GM12878 (cell line): ENCODE data around the gene CWC27.

ENCODE experiments used
- ATF7 ChIP-seq: fragments of 450-650 bp; IDR thresholded peaks from 2 replicates; pipeline ENCODE4 v1.6.1; 2016; ENCODE audit warnings: low read depth, mild to moderate bottlenecking
- CREB1 ChIP-seq: IDR thresholded peaks from 2 replicates; pipeline ENCODE4 v1.6.1; 2012; ENCODE audit warnings: low read depth, mild to moderate bottlenecking, inconsistent platforms
- POLR2A ChIP-seq: IDR thresholded peaks from 2 replicates; pipeline ENCODE4 v1.6.1; 2011; ENCODE audit warnings: low read depth, mild to moderate bottlenecking, low read length
- POLR2AphosphoS2 ChIP-seq: IDR thresholded peaks from 2 replicates; pipeline ENCODE4 v1.6.1; 2011; ENCODE audit warnings: low read depth, mild to moderate bottlenecking, low read length, improper control_type of control experiment, moderate library complexity
- RAD21 ChIP-seq: IDR thresholded peaks from 2 replicates; pipeline ENCODE4 v1.6.1; 2011; ENCODE audit warnings: mild to moderate bottlenecking, low read depth, low read length, moderate library complexity; ENCODE audit not compliant: insufficient read depth
- RBBP5 ChIP-seq: fragments of 200-600 bp; sonication (generic); conservative IDR thresholded peaks from 2 replicates; pipeline ENCODE4 v1.6.1; 2016
- SP1 ChIP-seq: IDR thresholded peaks from one replicate; pipeline ENCODE4 v1.6.1; 2011; ENCODE audit warnings: low read depth, low read length
- TCF12 ChIP-seq: IDR thresholded peaks from 2 replicates; pipeline ENCODE4 v1.6.1; 2011; ENCODE audit warnings: low read depth, mild to moderate bottlenecking, low read length
- TF ChIP-seq, protein P1 (sequence below), 3 experiments: IDR thresholded peaks in 2 of 3; conservative IDR thresholded peaks in 1 of 3; 2 replicates each; pipeline ENCODE4 v1.5.1; 2011; ENCODE audit warnings: low read depth in 3 of 3, low read length in 3 of 3, mild to moderate bottlenecking in 3 of 3, control low read depth in 2 of 3, moderate library complexity in 2 of 3, inconsistent platforms in 1 of 3, mixed read lengths in 1 of 3; ENCODE audit not compliant: control insufficient read depth in 2 of 3, insufficient read depth in 1 of 3; ENCODE audit errors: extremely low read depth in 1 of 3

DNA sequence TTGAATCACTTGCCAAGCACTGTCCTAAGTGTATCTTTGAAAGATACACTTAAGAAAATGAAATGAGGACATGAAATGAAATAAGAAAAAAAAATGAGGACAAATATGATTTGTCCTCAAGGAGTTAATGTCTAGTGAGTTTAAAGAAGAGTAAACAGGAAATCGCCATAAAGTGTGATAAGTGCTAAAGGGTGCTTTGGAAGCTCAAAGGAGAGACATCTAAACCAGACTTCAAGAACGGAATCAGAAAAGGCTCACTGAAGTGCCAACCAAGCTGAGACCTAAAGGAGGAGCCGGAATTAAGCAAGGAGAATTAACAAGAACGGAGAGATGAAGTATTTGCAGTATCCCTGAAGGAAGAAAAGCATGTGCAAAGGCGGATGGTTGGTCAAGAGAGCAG, 200.8 kb downstream of the CWC27 start:
- TF ChIP-seq TCF12 (no peak), POLR2A (no peak), POLR2AphosphoS2 (no peak), CREB1 (no peak), RAD21 (no peak), ATF7 (no peak), RBBP5 (no peak), SP1 (no peak)
- TF ChIP-seq, protein P1, sequence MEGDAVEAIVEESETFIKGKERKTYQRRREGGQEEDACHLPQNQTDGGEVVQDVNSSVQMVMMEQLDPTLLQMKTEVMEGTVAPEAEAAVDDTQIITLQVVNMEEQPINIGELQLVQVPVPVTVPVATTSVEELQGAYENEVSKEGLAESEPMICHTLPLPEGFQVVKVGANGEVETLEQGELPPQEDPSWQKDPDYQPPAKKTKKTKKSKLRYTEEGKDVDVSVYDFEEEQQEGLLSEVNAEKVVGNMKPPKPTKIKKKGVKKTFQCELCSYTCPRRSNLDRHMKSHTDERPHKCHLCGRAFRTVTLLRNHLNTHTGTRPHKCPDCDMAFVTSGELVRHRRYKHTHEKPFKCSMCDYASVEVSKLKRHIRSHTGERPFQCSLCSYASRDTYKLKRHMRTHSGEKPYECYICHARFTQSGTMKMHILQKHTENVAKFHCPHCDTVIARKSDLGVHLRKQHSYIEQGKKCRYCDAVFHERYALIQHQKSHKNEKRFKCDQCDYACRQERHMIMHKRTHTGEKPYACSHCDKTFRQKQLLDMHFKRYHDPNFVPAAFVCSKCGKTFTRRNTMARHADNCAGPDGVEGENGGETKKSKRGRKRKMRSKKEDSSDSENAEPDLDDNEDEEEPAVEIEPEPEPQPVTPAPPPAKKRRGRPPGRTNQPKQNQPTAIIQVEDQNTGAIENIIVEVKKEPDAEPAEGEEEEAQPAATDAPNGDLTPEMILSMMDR (IDR thresholded peaks at IDR 0.05 in 2 of 3, conservative IDR thresholded peaks at IDR 0.05 in 1 of 3; ENCODE audit: control insufficient read depth in 2 of 3, extremely low read depth in 1 of 3, insufficient read depth in 1 of 3, low read depth in 3 of 3, low read length in 3 of 3), result no peak
